Gastroesophageal sphincter (tissue), 3 donors: ENCODE measurements around the gene RAPGEF1.

Experiments used
- POLR2A ChIP-seq, 2 donors: fragments of 450-650 bp; IDR thresholded peaks; one replicate each; pipeline ENCODE4 v1.6.1; 2017; ENCODE audit warnings: antibody characterized with exemption in 2 of 2, mild to moderate bottlenecking in 2 of 2, moderate library complexity in 1 of 2
- TF ChIP-seq, protein P1 (sequence below), 4 experiments: fragments of 200-600 bp in 2 of 4; fragments of 450-650 bp in 2 of 4; sonication (generic) in 1 of 4; IDR thresholded peaks; one replicate each; pipeline ENCODE4 v1.5.1; 2017 to 2019; ENCODE audit warnings: antibody characterized with exemption in 4 of 4, mild to moderate bottlenecking in 2 of 4, moderate library complexity in 2 of 4

DNA sequence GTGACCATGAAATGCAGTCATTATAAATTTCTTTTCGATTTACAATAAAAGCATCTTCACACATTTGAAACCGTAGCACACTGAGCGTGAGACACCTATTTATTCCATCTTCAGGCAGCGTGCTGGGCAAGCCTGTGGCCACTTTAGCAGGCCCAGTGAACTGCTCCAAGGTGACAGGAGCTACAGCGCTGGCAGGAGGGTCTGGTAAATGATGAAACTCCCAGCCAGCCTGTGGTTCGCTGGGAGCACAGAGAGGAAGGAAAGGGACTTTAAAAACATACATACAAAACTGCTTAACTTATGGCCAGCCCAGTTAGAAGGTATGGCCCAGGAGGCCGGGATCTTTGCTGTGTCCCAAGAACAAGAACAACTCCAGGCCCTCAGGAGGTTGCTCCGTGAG is 5.1 kb downstream of the RAPGEF1 start:
- no peak for TF ChIP-seq POLR2A (IDR thresholded peaks at IDR 0.05)
- TF ChIP-seq, protein P1, sequence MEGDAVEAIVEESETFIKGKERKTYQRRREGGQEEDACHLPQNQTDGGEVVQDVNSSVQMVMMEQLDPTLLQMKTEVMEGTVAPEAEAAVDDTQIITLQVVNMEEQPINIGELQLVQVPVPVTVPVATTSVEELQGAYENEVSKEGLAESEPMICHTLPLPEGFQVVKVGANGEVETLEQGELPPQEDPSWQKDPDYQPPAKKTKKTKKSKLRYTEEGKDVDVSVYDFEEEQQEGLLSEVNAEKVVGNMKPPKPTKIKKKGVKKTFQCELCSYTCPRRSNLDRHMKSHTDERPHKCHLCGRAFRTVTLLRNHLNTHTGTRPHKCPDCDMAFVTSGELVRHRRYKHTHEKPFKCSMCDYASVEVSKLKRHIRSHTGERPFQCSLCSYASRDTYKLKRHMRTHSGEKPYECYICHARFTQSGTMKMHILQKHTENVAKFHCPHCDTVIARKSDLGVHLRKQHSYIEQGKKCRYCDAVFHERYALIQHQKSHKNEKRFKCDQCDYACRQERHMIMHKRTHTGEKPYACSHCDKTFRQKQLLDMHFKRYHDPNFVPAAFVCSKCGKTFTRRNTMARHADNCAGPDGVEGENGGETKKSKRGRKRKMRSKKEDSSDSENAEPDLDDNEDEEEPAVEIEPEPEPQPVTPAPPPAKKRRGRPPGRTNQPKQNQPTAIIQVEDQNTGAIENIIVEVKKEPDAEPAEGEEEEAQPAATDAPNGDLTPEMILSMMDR (IDR thresholded peaks at IDR 0.05), result no peak
